ENCODE data around the gene MKRN3.

DNA sequence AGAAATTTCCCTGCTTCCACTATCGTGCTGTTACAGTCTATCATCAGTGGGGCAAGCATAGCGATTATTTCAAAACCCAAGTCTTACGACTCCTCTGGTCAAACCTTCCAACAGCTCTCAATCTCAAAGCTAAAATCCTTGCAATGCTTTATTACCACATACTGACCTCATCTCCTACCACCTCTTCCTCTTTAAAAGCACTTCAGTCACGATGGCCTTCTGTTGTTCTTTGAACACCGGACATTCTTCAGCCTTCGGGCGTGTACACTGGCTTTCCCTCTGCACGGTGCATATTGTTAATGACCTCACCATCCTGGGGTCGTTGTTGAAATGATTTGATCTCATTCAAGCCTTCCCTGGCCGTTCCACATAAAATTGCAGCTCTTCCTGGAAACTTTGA is 51.1 kb downstream of the MKRN3 start:
- TF ChIP-seq, protein P1, sequence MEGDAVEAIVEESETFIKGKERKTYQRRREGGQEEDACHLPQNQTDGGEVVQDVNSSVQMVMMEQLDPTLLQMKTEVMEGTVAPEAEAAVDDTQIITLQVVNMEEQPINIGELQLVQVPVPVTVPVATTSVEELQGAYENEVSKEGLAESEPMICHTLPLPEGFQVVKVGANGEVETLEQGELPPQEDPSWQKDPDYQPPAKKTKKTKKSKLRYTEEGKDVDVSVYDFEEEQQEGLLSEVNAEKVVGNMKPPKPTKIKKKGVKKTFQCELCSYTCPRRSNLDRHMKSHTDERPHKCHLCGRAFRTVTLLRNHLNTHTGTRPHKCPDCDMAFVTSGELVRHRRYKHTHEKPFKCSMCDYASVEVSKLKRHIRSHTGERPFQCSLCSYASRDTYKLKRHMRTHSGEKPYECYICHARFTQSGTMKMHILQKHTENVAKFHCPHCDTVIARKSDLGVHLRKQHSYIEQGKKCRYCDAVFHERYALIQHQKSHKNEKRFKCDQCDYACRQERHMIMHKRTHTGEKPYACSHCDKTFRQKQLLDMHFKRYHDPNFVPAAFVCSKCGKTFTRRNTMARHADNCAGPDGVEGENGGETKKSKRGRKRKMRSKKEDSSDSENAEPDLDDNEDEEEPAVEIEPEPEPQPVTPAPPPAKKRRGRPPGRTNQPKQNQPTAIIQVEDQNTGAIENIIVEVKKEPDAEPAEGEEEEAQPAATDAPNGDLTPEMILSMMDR (IDR thresholded peaks at IDR 0.05) = no peak
- TF ChIP-seq POLR2A (IDR thresholded peaks at IDR 0.05) (no peak), EP300 (IDR thresholded peaks at IDR 0.05) (no peak), POLR2AphosphoS5 (IDR thresholded peaks at IDR 0.05) (no peak)
